Islet precursor cell (in vitro differentiated cells): Measurements from ENCODE around the gene MVB12B.

Experiments
- DNase-seq: peaks from one replicate; pipeline ENCODE4 v3.0.0-alpha.2; 2018

The MVB12B gene

GRCh38 chr9:126497660-126498275 lies 171.1 kb downstream of the MVB12B start:
- DNase-seq = no peak

GRCh38 chr9:126498331-126498730 lies 171.7 kb downstream of the MVB12B start:
- DNase-seq = no peak

- DNase-seq = no peak
Observed at GRCh38 chr9:126499005-126499910, 172.6 kb downstream of the MVB12B start.

- no peak for DNase-seq
Observed at GRCh38 chr9:126499911-126500599, 173.4 kb downstream of the MVB12B start.

- peak; percentile 95 for DNase-seq
Observed at GRCh38 chr9:126500600-126501382, 174.2 kb downstream of the MVB12B start.

GRCh38 chr9:126501383-126502331 lies 175.0 kb downstream of the MVB12B start:
- no peak for DNase-seq

GRCh38 chr9:126502417-126503332 lies 176.0 kb downstream of the MVB12B start:
- DNase-seq = no peak

- no peak for DNase-seq
Observed at GRCh38 chr9:126503333-126504085, 176.9 kb downstream of the MVB12B start.

GRCh38 chr9:126504086-126504976 lies 177.7 kb downstream of the MVB12B start:
- no peak for DNase-seq

GRCh38 chr9:126504977-126505455 lies 178.4 kb downstream of the MVB12B start:
- no peak for DNase-seq

GRCh38 chr9:126505697-126506346 lies 179.2 kb downstream of the MVB12B start:
- DNase-seq = no peak

GRCh38 chr9:126506361-126507317 lies 180.0 kb downstream of the MVB12B start:
- no peak for DNase-seq

- DNase-seq = peak; percentile 83
Observed at GRCh38 chr9:126507318-126508109, 180.9 kb downstream of the MVB12B start.

GRCh38 chr9:126508171-126508591 lies 181.6 kb downstream of the MVB12B start:
- no peak for DNase-seq

GRCh38 chr9:126508928-126509327 lies 182.3 kb downstream of the MVB12B start:
- no peak for DNase-seq

GRCh38 chr9:126509718-126510117 lies 183.1 kb downstream of the MVB12B start:
- DNase-seq = no peak
